ENCODE results near the gene MEGF9.
A peak's percentile ranks its signal among the peaks of the same experiment; 100 is the strongest.

Gene MEGF9

GRCh38 chr9:120730654-120731514, 16.6 kb upstream of the MEGF9 start:
- no peak for DNase-seq

GRCh38 chr9:120729791-120730241, 15.5 kb upstream of the MEGF9 start:
- DNase-seq: no peak

GRCh38 chr9:120726484-120726883, 12.2 kb upstream of the MEGF9 start:
- no peak for DNase-seq

GRCh38 chr9:120725907-120726306, 11.6 kb upstream of the MEGF9 start:
- DNase-seq: no peak

GRCh38 chr9:120724757-120725400, 10.6 kb upstream of the MEGF9 start:
- no peak for DNase-seq

- DNase-seq: no peak
Measured at GRCh38 chr9:120723565-120723964, 9.3 kb upstream of the MEGF9 start.

- DNase-seq: no peak
Measured at GRCh38 chr9:120720404-120720803, 6.1 kb upstream of the MEGF9 start.

GRCh38 chr9:120718316-120718715, 4.0 kb upstream of the MEGF9 start:
- no peak for DNase-seq

GRCh38 chr9:120717176-120717575, 2.9 kb upstream of the MEGF9 start:
- DNase-seq: no peak

- DNase-seq: no peak
Measured at GRCh38 chr9:120716483-120716882, 2.2 kb upstream of the MEGF9 start.

GRCh38 chr9:120715389-120715924, 1.2 kb upstream of the MEGF9 start:
- peak; percentile 25 for DNase-seq

GRCh38 chr9:120714846-120715388, 647 bp upstream of the MEGF9 start:
- DNase-seq: no peak

- no peak for DNase-seq
Measured at GRCh38 chr9:120713257-120714087, 798 bp downstream of the MEGF9 start.

- no peak for DNase-seq
Measured at GRCh38 chr9:120712539-120713031, 1.7 kb downstream of the MEGF9 start.

- DNase-seq: no peak
Measured at GRCh38 chr9:120711841-120712538, 2.3 kb downstream of the MEGF9 start.

- no peak for DNase-seq
Measured at GRCh38 chr9:120711354-120711753, 2.9 kb downstream of the MEGF9 start.

GRCh38 chr9:120710110-120710981, 3.9 kb downstream of the MEGF9 start:
- no peak for DNase-seq

GRCh38 chr9:120708526-120709224, 5.6 kb downstream of the MEGF9 start:
- DNase-seq: no peak

GRCh38 chr9:120707170-120707569, 7.1 kb downstream of the MEGF9 start:
- DNase-seq: no peak

- DNase-seq: no peak
Measured at GRCh38 chr9:120705174-120705573, 9.1 kb downstream of the MEGF9 start.
